HFFc6 (cell line): ENCODE measurements around the gene IGFL1. TPM values are rescaled to one million over a fixed set of nuclear protein-coding genes. Genes with fewer than 3 reads are reported as not detected.
"Not testable (repeated sequence)": the region's sequence is repeated elsewhere in the genome, so short reads cannot be mapped to it uniquely, and the experiment has no call there.

Experiments used
- DNase-seq: peaks from one replicate; pipeline ENCODE4 v3.0.0-alpha.2; 2018
- H3K27ac Mint-ChIP-seq: 2 replicates; pipeline ENCODE4 v1.8.0; 2020; ENCODE audit warnings: mild to moderate bottlenecking, mixed read lengths
- H3K27me3 Mint-ChIP-seq: 2 replicates; pipeline ENCODE4 v1.8.0; 2021; ENCODE audit warnings: mild to moderate bottlenecking, moderate library complexity, mixed read lengths; ENCODE audit not compliant: insufficient read depth
- H3K36me3 Mint-ChIP-seq: 2 replicates; pipeline ENCODE4 v1.8.0; 2021; ENCODE audit warnings: low read depth, mixed read lengths
- H3K4me1 Mint-ChIP-seq: 2 replicates; pipeline ENCODE4 v1.8.0; 2020; ENCODE audit warnings: low read depth, mixed read lengths
- H3K4me3 Mint-ChIP-seq: 2 replicates; pipeline ENCODE4 v1.8.0; 2020; ENCODE audit warnings: mild to moderate bottlenecking, moderate library complexity, mixed read lengths
- H3K9me3 Mint-ChIP-seq: 2 replicates; pipeline ENCODE4 v1.8.0; 2020; ENCODE audit warnings: mild to moderate bottlenecking, mixed read lengths
- CTCF ChIP-seq: fragments of 200-600 bp; sonication (generic); IDR thresholded peaks from 2 replicates; pipeline ENCODE4 v1.5.0; 2021; ENCODE audit warnings: antibody characterized with exemption, mild to moderate bottlenecking
- total RNA-seq, 6 experiments: library from RNA; stranded (reverse); fragmentation: NEBNext Ultra II Directional; extraction: Animal tissue kit (Norgen Biotek cat#: 25700); gene quantifications; 2 replicates in 1 of 6; 3 replicates in 5 of 6; pipeline ENCODE4 v1.2.3, GENCODE V29; 2021

Gene IGFL1
- total RNA-seq, 6 experiments from 2014 or later = not detected

- Mint-ChIP-seq H3K27ac (no peak overlapping the region), H3K9me3 (no peaks in the 10 kb centered on the region), H3K4me1 (no peaks in the 10 kb centered on the region; the same call in 1 of the 2 replicates), H3K36me3 (no peaks in the 10 kb centered on the region), H3K4me3 (no peak overlapping the region), H3K27me3 (peaks cover 69% of the 10 kb centered on the region)
- no peak for TF ChIP-seq CTCF
- DNase-seq = no peak
These were observed 20.1 kb upstream of the IGFL1 start for GRCh38 chr19:46209472-46209871.

- Mint-ChIP-seq H3K36me3 (no peaks in the 10 kb centered on the region), H3K4me3 (no peak overlapping the region), H3K4me1 (no peaks in the 10 kb centered on the region; the same call in 1 of the 2 replicates), H3K27ac (no peak overlapping the region), H3K9me3 (no peaks in the 10 kb centered on the region), H3K27me3 (peaks cover 67% of the 10 kb centered on the region)
- no peak for DNase-seq
- TF ChIP-seq CTCF = no peak
These were observed 18.9 kb upstream of the IGFL1 start for GRCh38 chr19:46210669-46211068.

- H3K4me1 Mint-ChIP-seq = no peaks in the 10 kb centered on the region; the same call in 1 of the 2 replicates
- H3K27me3 Mint-ChIP-seq = peaks cover 61% of the 10 kb centered on the region
- no peak overlapping the region for H3K27ac Mint-ChIP-seq
- H3K4me3 Mint-ChIP-seq = no peak overlapping the region
- TF ChIP-seq CTCF = no peak
- DNase-seq = no peak
- H3K9me3 Mint-ChIP-seq = no peaks in the 10 kb centered on the region
- H3K36me3 Mint-ChIP-seq = no peaks in the 10 kb centered on the region
These were observed 18.2 kb upstream of the IGFL1 start for GRCh38 chr19:46211201-46211881.

- not testable (repeated sequence) for H3K4me1 Mint-ChIP-seq, DNase-seq, H3K9me3 Mint-ChIP-seq, H3K36me3 Mint-ChIP-seq, H3K4me3 Mint-ChIP-seq, H3K27ac Mint-ChIP-seq
- H3K27me3 Mint-ChIP-seq = peaks cover 54% of the 10 kb centered on the region
These were observed 16.9 kb upstream of the IGFL1 start for GRCh38 chr19:46212592-46212991.

GRCh38 chr19:46213156-46213555 is 16.4 kb upstream of the IGFL1 start:
- Mint-ChIP-seq H3K27ac (no peak overlapping the region), H3K4me1 (no peaks in the 10 kb centered on the region; the same call in 1 of the 2 replicates), H3K9me3 (no peaks in the 10 kb centered on the region), H3K27me3 (peaks cover 52% of the 10 kb centered on the region), H3K36me3 (no peaks in the 10 kb centered on the region), H3K4me3 (no peak overlapping the region)
- DNase-seq = no peak
- TF ChIP-seq CTCF = no peak

- Mint-ChIP-seq H3K4me1 (no peaks in the 10 kb centered on the region; the same call in 1 of the 2 replicates), H3K4me3 (no peak overlapping the region), H3K36me3 (no peaks in the 10 kb centered on the region), H3K9me3 (no peaks in the 10 kb centered on the region), H3K27me3 (peaks cover 46% of the 10 kb centered on the region), H3K27ac (no peak overlapping the region)
- no peak for TF ChIP-seq CTCF
- DNase-seq = no peak
These were observed 15.7 kb upstream of the IGFL1 start for GRCh38 chr19:46213806-46214205.
